CD4-positive, alpha-beta T cell (primary cell): ENCODE results near the gene MAP3K12. TPM values are rescaled to one million over a fixed set of nuclear protein-coding genes. Genes with fewer than 3 reads are reported as not detected.

Experiments used
- ATAC-seq: fragments of 200-7000 bp; cut with Tn5 transposase; one replicate; pipeline ENCODE4 v1.10.0; 2022; ENCODE audit warnings: mild to moderate bottlenecking; ENCODE audit not compliant: poor library complexity
- CTCF ChIA-PET: fragments of 350-600 bp; sonication (Branson Sonifier 250); formaldehyde crosslinking; loops from one replicate; lab custom pipeline; 2021; ENCODE audit warnings: antibody characterized with exemption, inconsistent platforms; lab: Charles Lee
- POLR2A ChIA-PET: fragments of 350-600 bp; sonication (Branson Sonifier 250); formaldehyde crosslinking; loops from one replicate; lab custom pipeline; 2021; ENCODE audit warnings: antibody characterized with exemption, inconsistent platforms; lab: Charles Lee
- DNase-seq, 14 experiments: peaks; one replicate each; pipeline ENCODE4 v3.0.0-alpha.2; 2013 to 2020; ENCODE audit warnings: mixed read lengths in 2 of 14
- H3K27ac ChIP-seq, 2 donors: one replicate each; pipeline versions ENCODE4 v1.5.1 to v1.7.0; 2013; ENCODE audit warnings: low read length in 2 of 2, low read depth in 1 of 2, mild to moderate bottlenecking in 1 of 2
- H3K27me3 ChIP-seq, 2 experiments: 1 replicate in 1 of 2; 2 replicates in 1 of 2; pipeline versions ENCODE4 v1.6.1 to v1.7.0; 2013; ENCODE audit warnings: low read length in 2 of 2, control low read depth in 1 of 2, mild to moderate bottlenecking in 1 of 2, moderate library complexity in 1 of 2; ENCODE audit not compliant: insufficient read depth in 2 of 2, control insufficient read depth in 1 of 2
- H3K36me3 ChIP-seq: one replicate; pipeline ENCODE4 v1.6.1; 2013; ENCODE audit warnings: low read length, control low read depth; ENCODE audit not compliant: insufficient read depth
- H3K4me1 ChIP-seq: one replicate; pipeline ENCODE4 v1.6.1; 2013; ENCODE audit warnings: low read length, control low read depth; ENCODE audit not compliant: insufficient read depth
- H3K4me3 ChIP-seq: one replicate; pipeline ENCODE4 v1.5.1; 2013; ENCODE audit warnings: mild to moderate bottlenecking, low read length, moderate library complexity
- H3K9me3 ChIP-seq, 2 experiments: 1 replicate in 1 of 2; 2 replicates in 1 of 2; pipeline versions ENCODE4 v1.6.1 to v1.7.0; 2013; ENCODE audit warnings: low read length in 2 of 2, mild to moderate bottlenecking in 2 of 2, control low read depth in 1 of 2, moderate library complexity in 1 of 2; ENCODE audit not compliant: control insufficient read depth in 1 of 2, insufficient read depth in 1 of 2
- H3K27ac Mint-ChIP-seq: one replicate; pipeline ENCODE4 v1.8.0; 2020; ENCODE audit warnings: mixed read lengths
- H3K27me3 Mint-ChIP-seq: one replicate; pipeline ENCODE4 v1.8.0; 2021; ENCODE audit warnings: mixed read lengths
- H3K36me3 Mint-ChIP-seq: one replicate; pipeline ENCODE4 v1.8.0; 2021; ENCODE audit warnings: low read depth, mixed read lengths
- H3K4me1 Mint-ChIP-seq: one replicate; pipeline ENCODE4 v1.8.0; 2021; ENCODE audit warnings: low read depth, mixed read lengths
- H3K4me3 Mint-ChIP-seq: one replicate; pipeline ENCODE4 v1.8.0; 2020; ENCODE audit warnings: mild to moderate bottlenecking, mixed read lengths
- H3K9me3 Mint-ChIP-seq: one replicate; pipeline ENCODE4 v1.8.0; 2020; ENCODE audit warnings: mixed read lengths
- intact Hi-C, 2 experiments: fragments of 100-400 bp; cut with DNase I in 1 of 2; cut with micrococcal nuclease in 1 of 2; formaldehyde crosslinking; loops; one replicate each; pipeline versions ENCODE4 v1.15.1 to v1.9.0; 2023 to 2025; cut with DNase I, micrococcal nuclease
- total RNA-seq, 174 experiments: library from RNA in 2 of 174; stranded (reverse) in 2 of 174; gene quantifications; one replicate each; pipeline ENCODE4 v1.2.3 and lab custom pipeline; 2021 to 2026
- TF ChIP-seq, protein P1 (sequence below): fragments of 200-600 bp; IDR thresholded peaks from one replicate; pipeline ENCODE4 v1.8.0; 2022; ENCODE audit warnings: antibody characterized with exemption, mild to moderate bottlenecking

Gene MAP3K12
- total RNA-seq, 2 experiments from 2014 or later: 12.6 to 15.2 TPM

DNA sequence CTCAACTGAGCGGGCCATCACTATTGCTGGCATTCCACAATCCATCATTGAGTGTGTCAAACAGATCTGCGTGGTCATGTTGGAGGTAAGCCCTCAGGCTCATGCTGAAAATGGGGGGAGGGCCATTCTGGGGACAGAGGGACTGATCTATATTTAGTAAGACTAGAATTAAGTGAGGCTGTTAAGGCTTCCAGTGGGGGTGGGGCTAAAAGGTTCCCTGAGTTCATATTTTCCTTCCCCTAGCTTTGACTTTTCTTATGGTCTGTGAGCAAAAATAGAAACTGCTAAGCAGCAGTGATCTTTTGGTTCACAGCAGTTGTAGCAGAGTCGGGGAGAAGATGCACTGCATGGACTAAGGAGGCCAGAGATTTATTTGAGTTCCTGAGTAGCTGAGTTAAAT, 38.2 kb downstream of the MAP3K12 start:
- H3K4me1 Mint-ChIP-seq: peaks cover 54% of the 10 kb centered on the region

DNA sequence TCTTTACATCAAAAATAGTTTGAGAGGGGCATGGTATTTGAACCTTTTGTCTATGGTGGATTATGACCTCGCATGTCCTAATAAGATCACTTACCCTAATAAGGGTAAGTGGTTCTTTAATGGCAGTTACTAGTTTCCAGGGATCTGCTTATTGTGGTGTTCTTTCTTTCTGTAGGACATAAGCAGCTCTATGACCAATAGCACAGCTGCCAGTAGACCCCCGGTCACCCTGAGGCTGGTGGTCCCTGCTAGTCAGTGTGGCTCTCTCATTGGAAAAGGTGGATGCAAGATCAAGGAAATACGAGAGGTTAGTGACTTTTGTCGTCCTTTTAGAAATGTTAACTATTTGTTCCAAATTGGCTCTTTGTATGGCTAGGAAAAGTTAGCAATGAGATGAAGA, 40.2 kb downstream of the MAP3K12 start:
- ATAC-seq (no peak), DNase-seq (no peak)
- POLR2A ChIA-PET: interaction anchor here (2.1 kb wide), 1 partner anchor 42 kb away, joined by 12 read pairs; the partner anchor contains the start of gene TARBP2
- no peaks in the 10 kb centered on the region for H3K27me3 Mint-ChIP-seq
- peaks cover 99% of the 10 kb centered on the region for H3K36me3 ChIP-seq
- peaks cover 56% of the 10 kb centered on the region for H3K4me1 Mint-ChIP-seq
- intact Hi-C loops: loop anchor here in 1 of 2 experiments (10.0 kb wide), 1 partner anchor 454 kb away; the partner anchor contains the start of gene EIF4B
- H3K27me3 ChIP-seq: no peaks in the 10 kb centered on the region
- H3K27ac ChIP-seq: no peak overlapping the region
- H3K36me3 Mint-ChIP-seq: peaks cover 99% of the 10 kb centered on the region
- TF ChIP-seq, protein P1, sequence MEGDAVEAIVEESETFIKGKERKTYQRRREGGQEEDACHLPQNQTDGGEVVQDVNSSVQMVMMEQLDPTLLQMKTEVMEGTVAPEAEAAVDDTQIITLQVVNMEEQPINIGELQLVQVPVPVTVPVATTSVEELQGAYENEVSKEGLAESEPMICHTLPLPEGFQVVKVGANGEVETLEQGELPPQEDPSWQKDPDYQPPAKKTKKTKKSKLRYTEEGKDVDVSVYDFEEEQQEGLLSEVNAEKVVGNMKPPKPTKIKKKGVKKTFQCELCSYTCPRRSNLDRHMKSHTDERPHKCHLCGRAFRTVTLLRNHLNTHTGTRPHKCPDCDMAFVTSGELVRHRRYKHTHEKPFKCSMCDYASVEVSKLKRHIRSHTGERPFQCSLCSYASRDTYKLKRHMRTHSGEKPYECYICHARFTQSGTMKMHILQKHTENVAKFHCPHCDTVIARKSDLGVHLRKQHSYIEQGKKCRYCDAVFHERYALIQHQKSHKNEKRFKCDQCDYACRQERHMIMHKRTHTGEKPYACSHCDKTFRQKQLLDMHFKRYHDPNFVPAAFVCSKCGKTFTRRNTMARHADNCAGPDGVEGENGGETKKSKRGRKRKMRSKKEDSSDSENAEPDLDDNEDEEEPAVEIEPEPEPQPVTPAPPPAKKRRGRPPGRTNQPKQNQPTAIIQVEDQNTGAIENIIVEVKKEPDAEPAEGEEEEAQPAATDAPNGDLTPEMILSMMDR: no peak
- peaks cover 18% of the 10 kb centered on the region for H3K4me1 ChIP-seq
- H3K9me3 Mint-ChIP-seq: no peaks in the 10 kb centered on the region
- H3K27ac Mint-ChIP-seq: no peak overlapping the region
- H3K9me3 ChIP-seq: no peaks in the 10 kb centered on the region
- H3K4me3 ChIP-seq: no peak overlapping the region
- CTCF ChIA-PET: no interaction called here
- peak overlapping the region; percentile 20 for H3K4me3 Mint-ChIP-seq

More for the DNA sequence above, 38.2 kb downstream of the MAP3K12 start:
- no peak for DNase-seq
- Mint-ChIP-seq H3K4me3 (no peak overlapping the region), H3K27me3 (no peaks in the 10 kb centered on the region), H3K27ac (no peak overlapping the region), H3K36me3 (peaks cover 99% of the 10 kb centered on the region), H3K9me3 (no peaks in the 10 kb centered on the region)
- no peak overlapping the region for H3K4me3 ChIP-seq
- no peak for ATAC-seq
- CTCF ChIA-PET: no interaction called here
- no peaks in the 10 kb centered on the region for H3K27me3 ChIP-seq
- H3K4me1 ChIP-seq: peaks cover 9% of the 10 kb centered on the region
- H3K27ac ChIP-seq: no peak overlapping the region
- H3K9me3 ChIP-seq: no peaks in the 10 kb centered on the region
- TF ChIP-seq, protein P1: no peak
- H3K36me3 ChIP-seq: peaks cover 98% of the 10 kb centered on the region
- intact Hi-C loops: no loop called here
- POLR2A ChIA-PET: interaction anchor here (1.5 kb wide), 1 partner anchor 12 kb away, joined by 3 read pairs; no protein-coding TSS in a partner anchor

DNA sequence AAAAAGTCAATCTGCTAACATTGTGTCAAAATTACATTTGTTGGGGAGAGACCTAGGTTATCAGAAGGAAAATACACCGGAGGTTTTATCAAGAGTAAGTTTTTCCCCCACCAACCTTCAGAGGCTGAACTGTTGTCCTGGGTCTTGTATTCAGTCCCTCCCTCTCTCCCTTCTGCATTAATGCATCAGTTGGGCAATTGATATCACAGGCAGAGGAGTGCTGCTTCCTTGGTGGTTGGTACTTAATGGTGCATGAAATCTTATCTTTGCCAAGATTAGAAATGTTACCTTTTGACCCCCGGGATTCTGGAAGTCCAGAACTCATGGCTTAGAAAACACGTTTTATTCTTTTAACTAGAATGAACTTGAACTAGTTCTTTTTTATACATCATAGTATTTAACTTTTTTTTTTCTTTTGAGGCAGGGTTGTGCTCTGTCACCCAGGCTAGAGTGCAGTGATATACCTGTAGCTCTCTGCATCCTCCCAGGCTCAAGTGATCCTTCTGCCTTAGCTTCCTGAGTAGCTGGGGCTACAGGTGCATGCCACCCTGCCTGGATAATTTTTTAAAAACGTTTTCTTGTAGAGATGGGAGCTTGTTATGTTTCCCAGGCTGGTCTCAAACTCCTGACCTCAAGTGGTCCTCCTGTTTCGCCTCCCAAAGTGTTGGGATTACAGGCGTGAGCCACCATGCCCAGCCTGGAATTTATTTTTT, 42.4 kb downstream of the MAP3K12 start:
- Histone ChIP-seq H3K36me3 (peaks cover 83% of the 10 kb centered on the region), H3K4me1 (peaks cover 21% of the 10 kb centered on the region), H3K27me3 (no peaks in the 10 kb centered on the region), H3K9me3 (no peaks in the 10 kb centered on the region), H3K27ac (no peak overlapping the region), H3K4me3 (no peak overlapping the region)
- DNase-seq (no peak), ATAC-seq (no peak)
- ChIA-PET CTCF (interaction anchor here (0.6 kb wide), 1 partner anchor 9 kb away, joined by 3 read pairs; no protein-coding TSS in a partner anchor), POLR2A (interaction anchor here (1.1 to 1.2 kb wide), 2 partner anchors 16 to 44 kb away, joined by 3 to 5 read pairs; partner anchors contain the start of gene TARBP2)
- H3K4me3 Mint-ChIP-seq: peak overlapping the region; percentile 62
- TF ChIP-seq, protein P1: no peak
- intact Hi-C loops: loop anchor here in 1 of 2 experiments (10.0 kb wide), 1 partner anchor 452 kb away; the partner anchor contains the start of gene EIF4B
- H3K27ac Mint-ChIP-seq: no peak overlapping the region
- H3K27me3 Mint-ChIP-seq: no peaks in the 10 kb centered on the region
- H3K4me1 Mint-ChIP-seq: peaks cover 57% of the 10 kb centered on the region
- no peaks in the 10 kb centered on the region for H3K9me3 Mint-ChIP-seq
- peaks cover 97% of the 10 kb centered on the region for H3K36me3 Mint-ChIP-seq
